ENCODE measurements around the gene SLC26A11. TPM values are rescaled to one million over a fixed set of nuclear protein-coding genes. Genes with fewer than 3 reads are reported as not detected.
"Not testable (repeated sequence)": the region's sequence is repeated elsewhere in the genome, so short reads cannot be mapped to it uniquely, and the experiment has no call there.

The SLC26A11 gene
- total RNA-seq, 2 experiments from 2014 or later = 5.9 to 6.1 TPM

GRCh38 chr17:80274871-80275449, 54.7 kb downstream of the SLC26A11 start:
- Mint-ChIP-seq H3K4me3 (no peak overlapping the region), H3K27ac (no peak overlapping the region), H3K9me3 (no peaks in the 10 kb centered on the region), H3K4me1 (peaks cover 35% of the 10 kb centered on the region), H3K36me3 (ENCODE audit: low read depth) (peaks cover 53% of the 10 kb centered on the region), H3K27me3 (no peaks in the 10 kb centered on the region)
- no peak for DNase-seq
- ChIA-PET CTCF (interaction anchor here (1.0 to 1.1 kb wide), 2 partner anchors 10 to 47 kb away, joined by 3 to 5 read pairs; no protein-coding TSS in a partner anchor), POLR2A (no interaction called here)

GRCh38 chr17:80275857-80276256, 55.6 kb downstream of the SLC26A11 start:
- peaks cover 39% of the 10 kb centered on the region for H3K4me1 Mint-ChIP-seq
- H3K4me3 Mint-ChIP-seq, H3K27me3 Mint-ChIP-seq, POLR2A ChIA-PET, DNase-seq, H3K9me3 Mint-ChIP-seq, H3K27ac Mint-ChIP-seq: not testable (repeated sequence)
- H3K36me3 Mint-ChIP-seq (ENCODE audit: low read depth) = peaks cover 61% of the 10 kb centered on the region
- CTCF ChIA-PET = interaction anchor here (0.6 to 1.1 kb wide), 2 partner anchors 46 to 69 kb away, joined by 3 read pairs; no protein-coding TSS in a partner anchor

GRCh38 chr17:80277751-80278671, 57.8 kb downstream of the SLC26A11 start:
- no peaks in the 10 kb centered on the region for H3K27me3 Mint-ChIP-seq
- no peak overlapping the region for H3K4me3 Mint-ChIP-seq
- DNase-seq = no peak
- H3K4me1 Mint-ChIP-seq = peaks cover 38% of the 10 kb centered on the region
- ChIA-PET POLR2A (no interaction called here), CTCF (interaction anchor here (1.0 to 1.7 kb wide), 5 partner anchors 9 to 17 kb away, joined by 3 to 6 read pairs (median 3); no protein-coding TSS in a partner anchor)
- no peak overlapping the region for H3K27ac Mint-ChIP-seq
- no peaks in the 10 kb centered on the region for H3K9me3 Mint-ChIP-seq
- peaks cover 55% of the 10 kb centered on the region for H3K36me3 Mint-ChIP-seq (ENCODE audit: low read depth)

- ChIA-PET POLR2A (interaction anchor here (0.7 kb wide), 1 partner anchor 1387 kb away, joined by 8 read pairs; the partner anchor contains the start of gene CCDC137), CTCF (no interaction called here)
- Mint-ChIP-seq H3K36me3 (ENCODE audit: low read depth) (peaks cover 53% of the 10 kb centered on the region), H3K27me3 (no peaks in the 10 kb centered on the region), H3K4me3 (no peak overlapping the region), H3K4me1 (peaks cover 31% of the 10 kb centered on the region), H3K9me3 (no peaks in the 10 kb centered on the region), H3K27ac (no peak overlapping the region)
- no peak for DNase-seq
Measured at GRCh38 chr17:80279895-80280294, 59.7 kb downstream of the SLC26A11 start.

- Mint-ChIP-seq H3K27ac (no peak overlapping the region), H3K27me3 (no peaks in the 10 kb centered on the region), H3K9me3 (no peaks in the 10 kb centered on the region), H3K36me3 (ENCODE audit: low read depth) (peaks cover 51% of the 10 kb centered on the region), H3K4me3 (no peak overlapping the region), H3K4me1 (peaks cover 28% of the 10 kb centered on the region)
- ChIA-PET CTCF (no interaction called here), POLR2A (interaction anchor here (0.6 kb wide), 1 partner anchor 9 kb away, joined by 3 read pairs; no protein-coding TSS in a partner anchor)
- DNase-seq = no peak
Measured at GRCh38 chr17:80281516-80281915, 61.3 kb downstream of the SLC26A11 start.

- no peaks in the 10 kb centered on the region for H3K9me3 Mint-ChIP-seq
- ChIA-PET CTCF (interaction anchor here (1.0 to 1.1 kb wide), 3 partner anchors 19 to 182 kb away, joined by 3 to 4 read pairs (median 4); partner anchors contain the start of gene GAA), POLR2A (no interaction called here)
- no peak overlapping the region for H3K27ac Mint-ChIP-seq
- H3K4me3 Mint-ChIP-seq = no peak overlapping the region
- H3K36me3 Mint-ChIP-seq (ENCODE audit: low read depth) = peaks cover 48% of the 10 kb centered on the region
- peaks cover 24% of the 10 kb centered on the region for H3K4me1 Mint-ChIP-seq
- no peak for DNase-seq
- H3K27me3 Mint-ChIP-seq = no peaks in the 10 kb centered on the region
Measured at GRCh38 chr17:80283116-80283852, 63.1 kb downstream of the SLC26A11 start.

GRCh38 chr17:80284631-80285030, 64.4 kb downstream of the SLC26A11 start:
- Mint-ChIP-seq H3K9me3 (no peaks in the 10 kb centered on the region), H3K27me3 (no peaks in the 10 kb centered on the region), H3K4me3 (no peak overlapping the region), H3K36me3 (ENCODE audit: low read depth) (peaks cover 50% of the 10 kb centered on the region), H3K27ac (no peak overlapping the region), H3K4me1 (peaks cover 29% of the 10 kb centered on the region)
- CTCF ChIA-PET = interaction anchor here (0.6 to 1.1 kb wide), 4 partner anchors 52 to 183 kb away, joined by 3 to 4 read pairs (median 4); partner anchors contain the start of gene GAA
- no peak for DNase-seq
- POLR2A ChIA-PET = interaction anchor here (0.7 kb wide), 1 partner anchor 11 kb away, joined by 7 read pairs; no protein-coding TSS in a partner anchor

- peaks cover 25% of the 10 kb centered on the region for H3K4me1 Mint-ChIP-seq
- H3K36me3 Mint-ChIP-seq (ENCODE audit: low read depth) = peaks cover 48% of the 10 kb centered on the region
- CTCF ChIA-PET = interaction anchor here (0.7 kb wide), 1 partner anchor 19 kb away, joined by 4 read pairs; no protein-coding TSS in a partner anchor
- H3K27ac Mint-ChIP-seq = peak overlapping the region; percentile 50
- DNase-seq = no peak
- no peak overlapping the region for H3K4me3 Mint-ChIP-seq
- POLR2A ChIA-PET = interaction anchor here (0.6 kb wide), 2 partner anchors 23 to 687 kb away, joined by 3 to 6 read pairs; no protein-coding TSS in a partner anchor
- no peaks in the 10 kb centered on the region for H3K27me3 Mint-ChIP-seq
- H3K9me3 Mint-ChIP-seq = no peaks in the 10 kb centered on the region
Measured at GRCh38 chr17:80285237-80285920, 65.2 kb downstream of the SLC26A11 start.

GRCh38 chr17:80286638-80286960, 66.4 kb downstream of the SLC26A11 start:
- POLR2A ChIA-PET = no interaction called here
- H3K27ac Mint-ChIP-seq = no peak overlapping the region
- H3K9me3 Mint-ChIP-seq = no peaks in the 10 kb centered on the region
- H3K36me3 Mint-ChIP-seq (ENCODE audit: low read depth) = peaks cover 48% of the 10 kb centered on the region
- no peak for DNase-seq
- no peak overlapping the region for H3K4me3 Mint-ChIP-seq
- H3K27me3 Mint-ChIP-seq = no peaks in the 10 kb centered on the region
- CTCF ChIA-PET = interaction anchor here (0.6 to 1.3 kb wide), 2 partner anchors 8 to 48 kb away, joined by 3 to 4 read pairs; no protein-coding TSS in a partner anchor
- peaks cover 18% of the 10 kb centered on the region for H3K4me1 Mint-ChIP-seq

- no peak for DNase-seq
- CTCF ChIA-PET = interaction anchor here (0.6 to 1.3 kb wide), 2 partner anchors 8 to 47 kb away, joined by 3 to 4 read pairs; no protein-coding TSS in a partner anchor
- H3K4me1 Mint-ChIP-seq = peaks cover 18% of the 10 kb centered on the region
- POLR2A ChIA-PET = no interaction called here
- peaks cover 51% of the 10 kb centered on the region for H3K36me3 Mint-ChIP-seq (ENCODE audit: low read depth)
- H3K27me3 Mint-ChIP-seq = no peaks in the 10 kb centered on the region
- H3K27ac Mint-ChIP-seq = peak overlapping the region; percentile 57
- H3K4me3 Mint-ChIP-seq = no peak overlapping the region
- no peaks in the 10 kb centered on the region for H3K9me3 Mint-ChIP-seq
Measured at GRCh38 chr17:80287038-80287437, 66.8 kb downstream of the SLC26A11 start.

GRCh38 chr17:80287806-80288567, 67.8 kb downstream of the SLC26A11 start:
- H3K4me3 Mint-ChIP-seq = no peak overlapping the region
- H3K4me1 Mint-ChIP-seq = peaks cover 18% of the 10 kb centered on the region
- CTCF ChIA-PET = interaction anchor here (1.3 kb wide), 1 partner anchor 9 kb away, joined by 3 read pairs; no protein-coding TSS in a partner anchor
- H3K36me3 Mint-ChIP-seq (ENCODE audit: low read depth) = peaks cover 55% of the 10 kb centered on the region
- DNase-seq = no peak
- no peaks in the 10 kb centered on the region for H3K9me3 Mint-ChIP-seq
- peak overlapping the region; percentile 78 for H3K27ac Mint-ChIP-seq
- POLR2A ChIA-PET = no interaction called here
- no peaks in the 10 kb centered on the region for H3K27me3 Mint-ChIP-seq

Measured in activated CD4-positive, alpha-beta T cell treated with anti-CD3 and anti-CD28 coated beads, Interleukin-2, amount 10 ng/mL, durations not matched to agents 7 days and 5 days (primary cell).